HepG2 (cell line): ENCODE results near the gene PGC. TPM values are rescaled to one million over a fixed set of nuclear protein-coding genes. Genes with fewer than 3 reads are reported as not detected.

Experiments used
- ATAC-seq: fragments of 200-7000 bp; cut with Tn5 transposase; 3 replicates; pipeline ENCODE4 v1.9.1; 2020; ENCODE audit warnings: mild to moderate bottlenecking, moderate library complexity
- BruUV-seq: library from RNA; stranded (reverse); fragments of 400-500 nt; replicated peaks from 2 replicates; lab custom pipeline; 2021; lab: Mats Ljungman, UMichigan
- CTCF ChIA-PET: fragments of 300-600 bp; formaldehyde crosslinking; extraction: SDS; loops from one replicate; lab custom pipeline; 2021; ENCODE audit warnings: low total read pairs, inconsistent platforms, low intra/inter-chr PET ratio; lab: Yijun Ruan, JAX
- POLR2A ChIA-PET: fragments of 350-600 bp; sonication (Branson Sonifier 250); formaldehyde crosslinking; loops from one replicate; lab custom pipeline; 2020; ENCODE audit warnings: antibody characterized with exemption, inconsistent platforms; lab: Yijun Ruan, JAX
- DNase-seq: peaks from one replicate; pipeline ENCODE4 v3.0.0-alpha.2; 2015; ENCODE audit warnings: low spot score
- FAIRE-seq: peaks from 3 replicates; lab custom pipeline; 2011; peaks lifted over from hg19 to GRCh38; lab: Jason Lieb, UNC
- H2AFZ ChIP-seq: one replicate; pipeline ENCODE4 v1.6.1; 2011; ENCODE audit warnings: low read length, inconsistent platforms
- H3K27ac ChIP-seq: fragments of 300-600 bp; 3 replicates; pipeline ENCODE4 v1.8.0; 2011; ENCODE audit warnings: mixed run types, mild to moderate bottlenecking, mixed read lengths, low read length, inconsistent platforms; ENCODE audit not compliant: insufficient read depth; ENCODE audit errors: extremely low read length
- H3K27me3 ChIP-seq, 2 experiments: fragments of 200-600 bp in 1 of 2; 2 replicates in 1 of 2; 3 replicates in 1 of 2; pipeline versions ENCODE4 v1.6.0 to v1.8.0; 2011; ENCODE audit warnings: low read length in 2 of 2, mild to moderate bottlenecking in 2 of 2, moderate library complexity in 2 of 2, inconsistent platforms in 1 of 2; ENCODE audit not compliant: insufficient read depth in 2 of 2, control insufficient read depth in 1 of 2
- H3K36me3 ChIP-seq, 2 experiments: fragments of 200-600 bp in 1 of 2; replicated peaks in 1 of 2; 2 replicates in 1 of 2; 3 replicates in 1 of 2; pipeline versions ENCODE4 v1.5.1 to v1.8.0; 2011; ENCODE audit warnings: low read length in 2 of 2, inconsistent platforms in 1 of 2; ENCODE audit not compliant: insufficient read depth in 2 of 2, control insufficient read depth in 1 of 2
- H3K4me1 ChIP-seq: 2 replicates; pipeline ENCODE4 v1.5.1; 2012; ENCODE audit warnings: low read length, inconsistent platforms; ENCODE audit not compliant: insufficient read depth
- H3K4me2 ChIP-seq: 2 replicates; pipeline ENCODE4 v1.6.0; 2011; ENCODE audit warnings: low read depth, low read length, inconsistent platforms
- H3K4me3 ChIP-seq, 3 experiments: fragments of 200-600 bp in 1 of 3; sonication (generic), shearing (Covaris generic) in 1 of 3; replicated peaks in 1 of 3; 2 replicates each; pipeline ENCODE4 v1.5.1; 2011 to 2016; ENCODE audit warnings: low read length in 3 of 3, inconsistent platforms in 2 of 3, low read depth in 2 of 3, mild to moderate bottlenecking in 2 of 3, control low read depth in 1 of 3, mixed read lengths in 1 of 3; ENCODE audit not compliant: insufficient read depth in 1 of 3
- H3K79me2 ChIP-seq: one replicate; pipeline ENCODE4 v1.6.1; 2011; ENCODE audit warnings: low read length, inconsistent platforms; ENCODE audit not compliant: insufficient read depth
- H3K9ac ChIP-seq: 2 replicates; pipeline ENCODE4 v1.6.0; 2011; ENCODE audit warnings: mild to moderate bottlenecking, low read depth, low read length, inconsistent platforms; ENCODE audit not compliant: insufficient read depth
- H3K9me3 ChIP-seq: 2 replicates; pipeline ENCODE4 v1.5.1; 2012; ENCODE audit warnings: mild to moderate bottlenecking, low read length
- H4K20me1 ChIP-seq: 2 replicates; pipeline ENCODE4 v1.6.0; 2011; ENCODE audit warnings: inconsistent platforms, mild to moderate bottlenecking, low read length, moderate library complexity; ENCODE audit not compliant: insufficient read depth
- BRD4 ChIP-seq: sonication (generic); formaldehyde crosslinking; IDR thresholded peaks from 2 replicates; pipeline ENCODE4 v1.4.0; 2020; ENCODE audit warnings: missing genetic modification reagents
- E2F2 ChIP-seq: sonication (generic); formaldehyde crosslinking; IDR thresholded peaks from 2 replicates; pipeline ENCODE4 v1.4.0; 2020; ENCODE audit warnings: missing genetic modification reagents, borderline replicate concordance
- GTF2F1 ChIP-seq: fragments of 150-350 bp; IDR thresholded peaks from 2 replicates; pipeline ENCODE4 v1.6.1; 2014; ENCODE audit warnings: low read length
- MAFG ChIP-seq: sonication (generic); formaldehyde crosslinking; IDR thresholded peaks from 2 replicates; pipeline ENCODE4 v1.5.1; 2020; ENCODE audit warnings: mild to moderate bottlenecking, missing genetic modification reagents
- REL ChIP-seq: sonication (generic); formaldehyde crosslinking; conservative IDR thresholded peaks from 2 replicates; pipeline ENCODE4 v1.8.0; 2022; ENCODE audit warnings: mild to moderate bottlenecking, missing genetic modification reagents, moderate library complexity
- SAP130 ChIP-seq: IDR thresholded peaks from 2 replicates; pipeline ENCODE4 v1.6.1; 2016; ENCODE audit warnings: low read depth
- SATB2 ChIP-seq: sonication (generic); formaldehyde crosslinking; IDR thresholded peaks from 2 replicates; pipeline ENCODE4 v1.5.0; 2020; ENCODE audit warnings: missing genetic modification reagents
- SNRNP70 ChIP-seq: fragments of 200-400 bp; formaldehyde crosslinking; IDR thresholded peaks from 2 replicates; pipeline ENCODE4 v1.6.1; 2017; ENCODE audit warnings: mild to moderate bottlenecking, low read depth, low read length, moderate library complexity
- TFDP2 ChIP-seq: sonication (generic); formaldehyde crosslinking; IDR thresholded peaks from 2 replicates; pipeline ENCODE4 v1.4.0; 2020; ENCODE audit warnings: missing genetic modification reagents
- YEATS4 ChIP-seq: sonication (generic); formaldehyde crosslinking; IDR thresholded peaks from 2 replicates; pipeline ENCODE4 v1.4.0; 2020; ENCODE audit warnings: missing genetic modification reagents, borderline replicate concordance
- ZMYM3 ChIP-seq: sonication (generic); formaldehyde crosslinking; IDR thresholded peaks from 2 replicates; pipeline ENCODE4 v1.5.1; 2020; ENCODE audit warnings: mild to moderate bottlenecking, missing genetic modification reagents
- ZNF337 ChIP-seq: sonication (generic); formaldehyde crosslinking; IDR thresholded peaks from 2 replicates; pipeline ENCODE4 v1.5.1; 2020; ENCODE audit warnings: missing genetic modification reagents, low read depth, mild to moderate bottlenecking, borderline replicate concordance
- ZNF615 ChIP-seq: sonication (generic); formaldehyde crosslinking; IDR thresholded peaks from 2 replicates; pipeline ENCODE4 v1.5.0; 2020; ENCODE audit warnings: mild to moderate bottlenecking, missing genetic modification reagents, borderline replicate concordance
- ZSCAN31 ChIP-seq: sonication (generic); formaldehyde crosslinking; IDR thresholded peaks from 2 replicates; pipeline ENCODE4 v1.5.0; 2020; ENCODE audit warnings: low read depth, mild to moderate bottlenecking, missing genetic modification reagents
- WGBS: methylation state at CpG from one replicate; pipeline ENCODE4 v1.1.6; 2017; ENCODE audit warnings: low lambda C conversion rate; 5-methylcytosine and 5-hydroxymethylcytosine counted together
- in situ Hi-C: cut with HindIII; loops from 2 replicates; pipeline ENCODE4 v1.10.0; 2017; ENCODE audit warnings: low pct_unique_long_range_greater_than_20kb; ENCODE audit not compliant: extremely low pct_ligation_motif_present
- intact Hi-C: fragments of 100-400 bp; cut with micrococcal nuclease; formaldehyde crosslinking; loops from one replicate; pipeline ENCODE4 v1.10.0; 2022; ENCODE audit not compliant: unreplicated experiment
- polyA plus RNA-seq, 8 experiments: library from polyadenylated mRNA; depleted of rRNA in 3 of 8; stranded (reverse) in 7 of 8; unstranded in 1 of 8; fragments of >200 nt; fragmentation: Illumina TruSeq in 4 of 8; extraction: Trizol in 4 of 8; gene quantifications; 2 replicates each; pipeline versions ENCODE4 v1.2.1 to v1.2.3, GENCODE V29; 2011 to 2016; ENCODE audit warnings: low read depth in 4 of 8, missing spikeins in 1 of 8, mixed read lengths in 1 of 8; ENCODE audit not compliant: insufficient read depth in 1 of 8
- total RNA-seq, 5 experiments: library from RNA; depleted of rRNA; stranded (reverse); fragments of >200 nt; fragmentation: Illumina TruSeq; extraction: Trizol; gene quantifications; 2 replicates each; pipeline ENCODE4 v1.2.3, GENCODE V29; 2016; ENCODE audit warnings: low read depth in 1 of 5

Gene PGC
- total and polyA plus RNA-seq, 2 of the 13 experiments (the other 11 are each of a cell fraction or from before 2014, with no cell fraction given): 426 to 502 TPM

- no peak overlapping the region for H3K4me3 ChIP-seq
- POLR2A ChIA-PET: no interaction called here
- no peak for FAIRE-seq
- peaks cover 5% of the 10 kb centered on the region for H3K79me2 ChIP-seq
- no peaks in the 10 kb centered on the region for H4K20me1 ChIP-seq
- 95% methylated on average over 7 of the region's 7 CpGs for WGBS
- no peaks in the 10 kb centered on the region for H3K9me3 ChIP-seq
- in situ Hi-C loops: no loop called here
- H3K27me3 ChIP-seq: no peaks in the 10 kb centered on the region; a peak in 1 of 5 replicates
- no peak overlapping the region for H2AFZ ChIP-seq
- no peaks in the 10 kb centered on the region for H3K36me3 ChIP-seq
- CTCF ChIA-PET: no interaction called here
- TF ChIP-seq GTF2F1 (no peak), SNRNP70 (no peak), REL (CRISPR knock-in tag) (no peak), ZNF337 (CRISPR knock-in tag) (no peak), YEATS4 (CRISPR knock-in tag) (no peak), ZMYM3 (CRISPR knock-in tag) (no peak), ZNF615 (no peak), SATB2 (no peak), E2F2 (no peak), MAFG (CRISPR knock-in tag) (no peak), ZSCAN31 (CRISPR knock-in tag) (no peak), BRD4 (CRISPR knock-in tag) (no peak), TFDP2 (no peak), SAP130 (CRISPR knock-in tag) (no peak)
- TF ChIP-seq, all 625 proteins: peak for 0
- Histone ChIP-seq H3K4me1 (peaks cover 52% of the 10 kb centered on the region), H3K4me2 (no peak overlapping the region), H3K9ac (no peak overlapping the region), H3K27ac (no peak overlapping the region)
- intact Hi-C loops: loop anchor here (10.0 kb wide), 1 partner anchor 315 kb away; no protein-coding TSS in a partner anchor
- DNase-seq: no peak
- BruUV-seq: no TSS peak
- ATAC-seq: no peak
These were observed 17.6 kb downstream of the PGC start for GRCh38 chr6:41729624-41730023.
